ENCODE measurements around the gene SMKR1.

SMKR1 gene

GRCh38 chr7:129535896-129536295 lies 33.6 kb downstream of the SMKR1 start:
- Mint-ChIP-seq H3K4me1 (peaks cover 24% of the 10 kb centered on the region), H3K27me3 (ENCODE audit: low read depth, poor library complexity) (peaks cover 3% of the 10 kb centered on the region), H3K4me3 (no peak overlapping the region), H3K9me3 (no peaks in the 10 kb centered on the region), H3K36me3 (ENCODE audit: low read depth) (no peaks in the 10 kb centered on the region), H3K27ac (no peak overlapping the region)
- no peak for DNase-seq
- no peak for TF ChIP-seq CTCF (IDR thresholded peaks at IDR 0.05)

- Mint-ChIP-seq H3K27ac (no peak overlapping the region), H3K9me3 (no peaks in the 10 kb centered on the region), H3K27me3 (ENCODE audit: low read depth, poor library complexity) (peaks cover 7% of the 10 kb centered on the region), H3K4me3 (no peak overlapping the region), H3K36me3 (ENCODE audit: low read depth) (no peaks in the 10 kb centered on the region), H3K4me1 (peaks cover 24% of the 10 kb centered on the region)
- DNase-seq, result no peak
- no peak for TF ChIP-seq CTCF (IDR thresholded peaks at IDR 0.05)
These were observed 34.0 kb downstream of the SMKR1 start for GRCh38 chr7:129536323-129536722.

- no peak overlapping the region for H3K27ac Mint-ChIP-seq
- H3K36me3 Mint-ChIP-seq (ENCODE audit: low read depth), result no peaks in the 10 kb centered on the region
- no peak for TF ChIP-seq CTCF (IDR thresholded peaks at IDR 0.05)
- H3K9me3 Mint-ChIP-seq, result no peaks in the 10 kb centered on the region
- H3K4me3 Mint-ChIP-seq, result no peak overlapping the region
- H3K4me1 Mint-ChIP-seq, result peaks cover 8% of the 10 kb centered on the region
- H3K27me3 Mint-ChIP-seq (ENCODE audit: low read depth, poor library complexity), result peaks cover 8% of the 10 kb centered on the region
- no peak for DNase-seq
These were observed 36.5 kb downstream of the SMKR1 start for GRCh38 chr7:129538790-129539189.

- Mint-ChIP-seq H3K27ac (peak overlapping the region; percentile 79), H3K36me3 (ENCODE audit: low read depth) (no peaks in the 10 kb centered on the region), H3K4me1 (no peaks in the 10 kb centered on the region), H3K9me3 (no peaks in the 10 kb centered on the region), H3K4me3 (no peak overlapping the region), H3K27me3 (ENCODE audit: low read depth, poor library complexity) (peaks cover 8% of the 10 kb centered on the region)
- TF ChIP-seq CTCF (IDR thresholded peaks at IDR 0.05), result no peak
- DNase-seq, result no peak
These were observed 38.0 kb downstream of the SMKR1 start for GRCh38 chr7:129540340-129540739.

GRCh38 chr7:129544700-129545099 lies 42.4 kb downstream of the SMKR1 start:
- no peaks in the 10 kb centered on the region for H3K4me1 Mint-ChIP-seq
- H3K9me3 Mint-ChIP-seq, result no peaks in the 10 kb centered on the region
- H3K36me3 Mint-ChIP-seq (ENCODE audit: low read depth), result no peaks in the 10 kb centered on the region
- H3K27ac Mint-ChIP-seq, result no peak overlapping the region
- DNase-seq, result no peak
- no peak overlapping the region for H3K4me3 Mint-ChIP-seq
- H3K27me3 Mint-ChIP-seq (ENCODE audit: low read depth, poor library complexity), result peaks cover 8% of the 10 kb centered on the region
- no peak for TF ChIP-seq CTCF (IDR thresholded peaks at IDR 0.05)

GRCh38 chr7:129550693-129551360 lies 48.5 kb downstream of the SMKR1 start:
- TF ChIP-seq CTCF (IDR thresholded peaks at IDR 0.05), result no peak
- Mint-ChIP-seq H3K27me3 (ENCODE audit: low read depth, poor library complexity) (no peaks in the 10 kb centered on the region), H3K4me1 (no peaks in the 10 kb centered on the region), H3K9me3 (no peaks in the 10 kb centered on the region), H3K27ac (no peak overlapping the region), H3K4me3 (no peak overlapping the region), H3K36me3 (ENCODE audit: low read depth) (no peaks in the 10 kb centered on the region)
- DNase-seq, result no peak

Data from nephron progenitor cell (in vitro differentiated cells).